ENCODE results near the gene IDI1. TPM values are rescaled to one million over a fixed set of nuclear protein-coding genes. Genes with fewer than 3 reads are reported as not detected.

The IDI1 gene
- polyA plus RNA-seq, 1 experiment: 10.0 TPM

GRCh38 chr10:1025683-1026082 is 23.2 kb downstream of the IDI1 start, which contains the start of gene IDI2:
Gene IDI2 (minus strand): TSS chr10:1025859. CDS start chr10:1024723, 1,136 bp downstream.
- no peak for TF ChIP-seq CTCF (IDR thresholded peaks at IDR 0.05; ENCODE audit: insufficient read depth, low read depth, low read length)
- Histone ChIP-seq H3K36me3 (ENCODE audit: control insufficient read depth, insufficient read depth, low read length) (0 out of 2 replicates have a peak, but pooled peaks cover 1% of the 10 kb centered on the region), H3K4me3 (ENCODE audit: low read depth, low read length) (no peak within 1 kb of the TSS), H3K27me3 (ENCODE audit: control insufficient read depth, insufficient read depth, low read length) (no peaks in the 10 kb centered on the region)
- POLR2A ChIA-PET: no interaction called here
- no peak for DNase-seq (ENCODE audit: low read depth)
- CTCF ChIA-PET: interaction anchor here (1.1 kb wide), 1 partner anchor 11 kb away, joined by 3 read pairs; no protein-coding TSS in a partner anchor

GRCh38 chr10:1024103-1024502 is 24.8 kb downstream of the IDI1 start:
- H3K36me3 ChIP-seq (ENCODE audit: control insufficient read depth, insufficient read depth, low read length): peaks cover 5% of the 10 kb centered on the region
- H3K4me3 ChIP-seq (ENCODE audit: low read depth, low read length): no peak overlapping the region
- no peaks in the 10 kb centered on the region for H3K27me3 ChIP-seq (ENCODE audit: control insufficient read depth, insufficient read depth, low read length)
- ChIA-PET CTCF (no interaction called here), POLR2A (no interaction called here)
- no peak for TF ChIP-seq CTCF (IDR thresholded peaks at IDR 0.05; ENCODE audit: insufficient read depth, low read depth, low read length)
- no peak for DNase-seq (ENCODE audit: low read depth)

- POLR2A ChIA-PET: no interaction called here
- Histone ChIP-seq H3K36me3 (ENCODE audit: control insufficient read depth, insufficient read depth, low read length) (peaks cover 5% of the 10 kb centered on the region), H3K27me3 (ENCODE audit: control insufficient read depth, insufficient read depth, low read length) (no peaks in the 10 kb centered on the region), H3K4me3 (ENCODE audit: low read depth, low read length) (no peak overlapping the region)
- TF ChIP-seq CTCF (IDR thresholded peaks at IDR 0.05; ENCODE audit: insufficient read depth, low read depth, low read length): no peak
- CTCF ChIA-PET: no interaction called here
- DNase-seq (ENCODE audit: low read depth): no peak
Measured at GRCh38 chr10:1022413-1022812, 26.5 kb downstream of the IDI1 start.

GRCh38 chr10:1020958-1021357 is 28.0 kb downstream of the IDI1 start:
- Histone ChIP-seq H3K4me3 (ENCODE audit: low read depth, low read length) (no peak overlapping the region), H3K27me3 (ENCODE audit: control insufficient read depth, insufficient read depth, low read length) (no peaks in the 10 kb centered on the region), H3K36me3 (ENCODE audit: control insufficient read depth, insufficient read depth, low read length) (peaks cover 11% of the 10 kb centered on the region)
- ChIA-PET POLR2A (no interaction called here), CTCF (no interaction called here)
- no peak for DNase-seq (ENCODE audit: low read depth)
- TF ChIP-seq CTCF (IDR thresholded peaks at IDR 0.05; ENCODE audit: insufficient read depth, low read depth, low read length): no peak

GRCh38 chr10:1020460-1020859 is 28.5 kb downstream of the IDI1 start:
- ChIA-PET POLR2A (no interaction called here), CTCF (no interaction called here)
- no peak for DNase-seq (ENCODE audit: low read depth)
- H3K27me3 ChIP-seq (ENCODE audit: control insufficient read depth, insufficient read depth, low read length): no peaks in the 10 kb centered on the region
- H3K36me3 ChIP-seq (ENCODE audit: control insufficient read depth, insufficient read depth, low read length): peaks cover 15% of the 10 kb centered on the region
- H3K4me3 ChIP-seq (ENCODE audit: low read depth, low read length): no peak overlapping the region
- TF ChIP-seq CTCF (IDR thresholded peaks at IDR 0.05; ENCODE audit: insufficient read depth, low read depth, low read length): no peak
